Measurements from ENCODE around the gene RAE1. TPM values are rescaled to one million over a fixed set of nuclear protein-coding genes. Genes with fewer than 3 reads are reported as not detected.

Gene RAE1
- 10 to 100 TPM; 10.1 to 31.0 (median 17.9) TPM for total RNA-seq

DNA sequence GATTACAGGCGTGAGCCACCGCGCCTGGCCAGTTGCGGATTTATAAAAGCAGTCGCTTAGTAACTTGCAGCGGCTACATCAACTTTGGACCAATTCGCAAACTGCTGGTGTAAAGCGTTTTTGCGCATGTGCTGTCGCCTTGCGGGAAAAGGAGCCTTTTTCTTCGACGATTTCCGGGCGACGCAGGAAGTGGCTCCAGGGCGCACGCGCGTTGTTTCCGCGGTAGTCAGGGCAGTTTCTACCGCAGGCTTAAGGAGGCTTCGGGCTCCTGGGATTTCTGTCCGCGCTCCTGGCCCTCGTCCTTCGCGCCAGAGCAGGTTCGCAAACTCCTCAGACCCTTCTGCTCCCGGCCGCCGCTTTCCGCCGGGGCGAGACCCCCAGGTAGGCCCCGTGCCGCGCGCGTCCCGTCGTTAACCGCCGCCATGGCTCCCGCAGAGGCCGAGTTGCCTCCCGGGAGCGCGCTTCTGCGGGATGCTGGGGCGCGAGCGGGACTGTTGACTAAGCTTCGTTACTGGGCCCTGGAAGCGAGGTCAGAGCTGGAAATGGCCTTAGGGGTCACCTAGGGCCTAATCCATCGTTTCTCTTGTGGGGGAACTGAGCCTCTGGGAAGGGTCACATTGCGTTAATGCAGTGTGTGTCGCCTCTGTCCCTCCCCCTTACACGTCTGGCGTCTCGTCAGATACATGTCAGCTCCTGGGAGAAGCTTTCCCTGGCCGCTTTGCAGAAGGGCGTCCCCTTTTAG, at the start of gene RAE1:
Gene RAE1 (plus strand): TSS at position 214 of the 742 bp plus-strand sequence. CDS start 2,784 bp downstream, outside the sequence.
- no peaks in the 10 kb centered on the region for H3K27me3 ChIP-seq
- WGBS, 2 donors: 0 to 1% methylated on average over 31 to 59 of the region's 64 CpGs
- peak in 2 of 4 donors; percentile 37 to 63 for TF ChIP-seq POLR2A (IDR thresholded peaks at IDR 0.05)
- TF ChIP-seq POLR2AphosphoS5 (IDR thresholded peaks at IDR 0.05): peak; percentile 76 to 83
- TF ChIP-seq EP300 (IDR thresholded peaks at IDR 0.05): no peak
- no peak for TF ChIP-seq CTCF (IDR thresholded peaks at IDR 0.05)
- peak within 1 kb of the TSS; percentile 83 to 97 (median 89) for H3K4me3 ChIP-seq
- peaks cover 12 to 19% (median 13%) of the 10 kb centered on the region in 4 donors for H3K4me1 ChIP-seq
- H3K27ac ChIP-seq: peak within 1 kb of the TSS; percentile 88 to 94 (median 90)
- ATAC-seq (ENCODE audit: low FRiP score in 2 of 2) (peak; percentile 87 to 96), DNase-seq (peak; percentile 89 to 95)
- H3K36me3 ChIP-seq: peaks cover 7 to 22% (median 15%) of the 10 kb centered on the region in 4 donors
- H3K9me3 ChIP-seq: no peaks in the 10 kb centered on the region

- H3K36me3 ChIP-seq: no peaks in the 10 kb centered on the region
- no peak overlapping the region for H3K27ac ChIP-seq
- no peak overlapping the region for H3K4me3 ChIP-seq
- no peaks in the 10 kb centered on the region for H3K9me3 ChIP-seq
- 70 to 72% methylated on average over 5 of the region's 5 CpGs for WGBS, 2 donors
- no peaks in the 10 kb centered on the region for H3K4me1 ChIP-seq
- no peaks in the 10 kb centered on the region for H3K27me3 ChIP-seq
- TF ChIP-seq POLR2AphosphoS5 (IDR thresholded peaks at IDR 0.05) (no peak), POLR2A (IDR thresholded peaks at IDR 0.05) (no peak), CTCF (IDR thresholded peaks at IDR 0.05) (no peak), EP300 (IDR thresholded peaks at IDR 0.05) (no peak)
- ATAC-seq (ENCODE audit: low FRiP score in 2 of 2): no peak
- DNase-seq: no peak
Measured at GRCh38 chr20:57306747-57307146, 44.3 kb upstream of the RAE1 start.

GRCh38 chr20:57308451-57309271, 42.4 kb upstream of the RAE1 start:
- no peak for TF ChIP-seq POLR2A (IDR thresholded peaks at IDR 0.05)
- 66% methylated on average over 13 of the region's 13 CpGs for WGBS, 2 donors
- ATAC-seq (ENCODE audit: low FRiP score in 2 of 2): no peak

DNA sequence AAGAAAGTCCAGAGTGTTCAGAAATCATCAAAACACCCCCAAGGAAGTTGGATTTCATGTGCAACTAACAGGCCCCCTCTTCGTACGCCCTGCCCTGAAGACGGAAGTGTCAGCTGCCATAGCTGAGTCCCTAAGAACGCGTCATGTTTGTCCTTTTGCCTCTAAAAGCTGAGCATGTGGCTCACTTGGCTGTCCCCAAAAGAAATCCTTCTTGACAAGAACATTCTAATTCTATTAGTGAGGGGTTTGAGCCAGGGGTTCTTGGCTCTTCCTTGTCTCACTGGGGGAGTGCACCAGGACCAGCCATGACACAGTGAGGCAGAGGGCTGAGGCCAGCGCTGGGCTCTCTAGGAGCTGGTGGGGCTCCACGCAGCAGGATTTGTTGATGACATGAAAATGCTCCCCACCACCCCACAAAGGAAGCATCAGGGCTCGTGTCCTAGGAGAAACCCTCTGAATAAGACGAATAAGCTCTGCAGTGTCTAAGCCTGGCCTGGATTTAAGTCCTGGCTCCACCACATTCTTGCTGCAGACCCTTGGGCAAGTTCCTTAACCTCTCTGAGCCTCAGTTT, 41.4 kb upstream of the RAE1 start:
- DNase-seq (peak in 1 of 2 donors; percentile 13), ATAC-seq (ENCODE audit: low FRiP score in 2 of 2) (no peak)

More at GRCh38 chr20:57308451-57309271, 42.4 kb upstream of the RAE1 start:
- Histone ChIP-seq H3K27ac (no peak overlapping the region), H3K9me3 (no peaks in the 10 kb centered on the region), H3K27me3 (no peaks in the 10 kb centered on the region), H3K4me3 (no peak overlapping the region), H3K36me3 (no peaks in the 10 kb centered on the region), H3K4me1 (no peaks in the 10 kb centered on the region)
- no peak for DNase-seq

More for the DNA sequence above, 41.4 kb upstream of the RAE1 start:
- TF ChIP-seq POLR2AphosphoS5 (IDR thresholded peaks at IDR 0.05): no peak
- no peak for TF ChIP-seq CTCF (IDR thresholded peaks at IDR 0.05)
- TF ChIP-seq POLR2A (IDR thresholded peaks at IDR 0.05): no peak
- TF ChIP-seq EP300 (IDR thresholded peaks at IDR 0.05): no peak
- 78 to 89% methylated on average over 8 to 9 of the region's 9 CpGs for WGBS, 2 donors
- no peaks in the 10 kb centered on the region for H3K36me3 ChIP-seq
- no peak overlapping the region for H3K27ac ChIP-seq
- no peak overlapping the region for H3K4me3 ChIP-seq
- no peaks in the 10 kb centered on the region for H3K27me3 ChIP-seq
- no peaks in the 10 kb centered on the region for H3K4me1 ChIP-seq
- H3K9me3 ChIP-seq: no peaks in the 10 kb centered on the region
